Measurements from ENCODE around the gene MOSPD2. TPM values are rescaled to one million over a fixed set of nuclear protein-coding genes. Genes with fewer than 3 reads are reported as not detected.

MOSPD2 gene
- total RNA-seq, 1 donor from 2014 or later = 8.5 TPM

Other genes with a start within 250 kb of the MOSPD2 start
- gene FANCB, start 352 bp upstream of the MOSPD2 start, total RNA-seq = 2.8 TPM